Epithelial cell of esophagus (primary cell): ENCODE results near the gene ATG2A.

Source experiments
- DNase-seq: peaks from one replicate; pipeline ENCODE4 v3.0.0; 2010; ENCODE audit warnings: low read depth
- H3K4me3 ChIP-seq: 2 replicates; pipeline ENCODE4 v1.5.1; 2011; ENCODE audit warnings: mild to moderate bottlenecking, low read length, control low read depth
- TF ChIP-seq, protein P1 (sequence below): IDR thresholded peaks from 2 replicates; pipeline ENCODE4 v1.5.1; 2011; ENCODE audit warnings: low read depth, mild to moderate bottlenecking, low read length, control low read depth, inconsistent platforms; ENCODE audit not compliant: insufficient read depth; ENCODE audit errors: missing control alignments

Gene ATG2A

DNA sequence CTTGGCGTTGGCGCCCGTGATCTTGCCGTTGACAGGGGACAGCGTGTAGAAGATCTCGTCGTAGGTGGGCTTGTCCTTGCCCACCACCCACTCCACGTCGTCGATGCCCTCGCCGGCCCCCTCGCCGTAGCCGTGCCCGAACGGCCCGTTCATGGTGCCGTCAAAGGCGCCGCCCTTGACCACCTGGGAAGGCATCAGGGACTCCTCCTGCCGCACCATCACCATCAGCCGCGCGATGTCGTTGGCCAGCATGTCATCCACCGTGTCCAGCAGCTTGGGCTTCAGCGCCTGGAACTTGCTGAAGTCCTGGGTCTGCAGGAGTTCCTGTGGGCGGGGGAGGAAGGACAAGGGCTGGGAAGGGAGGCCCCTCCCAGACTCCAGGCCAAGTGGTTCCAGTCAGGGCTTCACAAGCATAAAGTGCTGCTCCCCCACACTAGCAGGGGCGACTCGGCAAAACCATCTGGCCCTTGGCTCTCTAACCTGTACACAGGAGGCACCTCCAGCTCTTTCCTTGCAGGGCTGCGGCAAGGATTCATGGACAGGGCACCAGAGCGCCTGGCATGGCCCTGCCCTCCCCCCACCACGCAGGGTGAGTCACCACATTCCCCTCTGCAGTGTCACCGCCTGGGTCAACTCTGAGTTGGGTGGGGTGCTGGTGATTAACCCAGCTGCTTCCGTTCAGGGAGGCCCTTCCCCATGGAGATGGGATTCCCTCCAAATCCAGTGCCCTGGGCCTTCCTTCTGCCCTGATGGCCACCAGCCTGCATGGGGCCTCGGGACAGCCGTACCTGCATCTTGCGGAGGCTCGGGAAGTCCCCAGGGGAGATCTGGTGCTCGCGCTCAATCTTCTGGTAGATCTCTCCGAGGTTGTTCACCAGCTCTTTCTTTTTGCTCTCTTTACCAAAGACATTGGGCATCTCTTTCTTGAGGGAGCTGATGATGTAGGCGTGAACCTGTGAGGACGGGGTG lies 62.2 kb downstream of the ATG2A start:
- DNase-seq = peak; percentile 97
- TF ChIP-seq, protein P1, sequence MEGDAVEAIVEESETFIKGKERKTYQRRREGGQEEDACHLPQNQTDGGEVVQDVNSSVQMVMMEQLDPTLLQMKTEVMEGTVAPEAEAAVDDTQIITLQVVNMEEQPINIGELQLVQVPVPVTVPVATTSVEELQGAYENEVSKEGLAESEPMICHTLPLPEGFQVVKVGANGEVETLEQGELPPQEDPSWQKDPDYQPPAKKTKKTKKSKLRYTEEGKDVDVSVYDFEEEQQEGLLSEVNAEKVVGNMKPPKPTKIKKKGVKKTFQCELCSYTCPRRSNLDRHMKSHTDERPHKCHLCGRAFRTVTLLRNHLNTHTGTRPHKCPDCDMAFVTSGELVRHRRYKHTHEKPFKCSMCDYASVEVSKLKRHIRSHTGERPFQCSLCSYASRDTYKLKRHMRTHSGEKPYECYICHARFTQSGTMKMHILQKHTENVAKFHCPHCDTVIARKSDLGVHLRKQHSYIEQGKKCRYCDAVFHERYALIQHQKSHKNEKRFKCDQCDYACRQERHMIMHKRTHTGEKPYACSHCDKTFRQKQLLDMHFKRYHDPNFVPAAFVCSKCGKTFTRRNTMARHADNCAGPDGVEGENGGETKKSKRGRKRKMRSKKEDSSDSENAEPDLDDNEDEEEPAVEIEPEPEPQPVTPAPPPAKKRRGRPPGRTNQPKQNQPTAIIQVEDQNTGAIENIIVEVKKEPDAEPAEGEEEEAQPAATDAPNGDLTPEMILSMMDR = no peak
- no peak overlapping the region for H3K4me3 ChIP-seq

DNA sequence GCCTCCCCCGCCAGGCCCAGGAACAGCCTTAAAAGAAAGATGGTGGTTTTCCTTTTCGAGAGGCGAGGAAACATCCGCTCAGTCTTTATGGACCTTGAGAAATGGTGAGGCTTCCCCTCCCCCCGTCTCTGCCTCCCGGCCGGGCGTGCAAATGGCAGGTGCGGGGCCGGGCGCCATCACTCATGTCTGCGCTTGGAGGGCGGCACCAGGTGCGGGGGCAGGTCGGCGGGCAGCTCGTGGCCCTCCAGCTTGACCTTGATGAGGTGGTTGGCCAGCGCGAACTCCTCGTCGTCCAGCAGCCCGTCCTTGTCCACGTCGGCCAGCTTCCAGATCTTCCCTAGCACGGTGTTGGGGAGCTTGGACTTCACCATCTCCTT lies 62.9 kb downstream of the ATG2A start:
- H3K4me3 ChIP-seq = no peak overlapping the region
- no peak for DNase-seq
- TF ChIP-seq, protein P1 = no peak

DNA sequence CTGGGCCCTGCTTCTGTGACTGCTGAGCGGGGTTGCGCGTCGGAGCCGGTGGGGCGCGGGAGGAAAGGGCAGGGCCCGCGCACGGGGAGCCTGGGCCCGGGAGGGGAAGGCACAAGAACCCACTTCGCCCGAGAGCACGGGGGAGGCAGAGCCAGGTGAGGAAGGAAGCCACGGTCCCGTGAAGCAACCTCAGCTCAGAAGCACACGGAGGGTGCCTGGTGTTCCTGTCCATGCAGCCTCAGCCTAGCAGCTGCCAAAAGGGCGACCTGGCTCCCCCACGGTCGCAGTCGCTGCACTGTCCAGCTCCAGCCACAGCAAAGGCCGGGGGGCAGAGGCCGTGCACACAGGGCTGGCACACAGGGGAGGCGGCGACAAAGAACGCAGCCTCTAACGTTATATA lies 63.3 kb downstream of the ATG2A start:
- DNase-seq = no peak

DNA sequence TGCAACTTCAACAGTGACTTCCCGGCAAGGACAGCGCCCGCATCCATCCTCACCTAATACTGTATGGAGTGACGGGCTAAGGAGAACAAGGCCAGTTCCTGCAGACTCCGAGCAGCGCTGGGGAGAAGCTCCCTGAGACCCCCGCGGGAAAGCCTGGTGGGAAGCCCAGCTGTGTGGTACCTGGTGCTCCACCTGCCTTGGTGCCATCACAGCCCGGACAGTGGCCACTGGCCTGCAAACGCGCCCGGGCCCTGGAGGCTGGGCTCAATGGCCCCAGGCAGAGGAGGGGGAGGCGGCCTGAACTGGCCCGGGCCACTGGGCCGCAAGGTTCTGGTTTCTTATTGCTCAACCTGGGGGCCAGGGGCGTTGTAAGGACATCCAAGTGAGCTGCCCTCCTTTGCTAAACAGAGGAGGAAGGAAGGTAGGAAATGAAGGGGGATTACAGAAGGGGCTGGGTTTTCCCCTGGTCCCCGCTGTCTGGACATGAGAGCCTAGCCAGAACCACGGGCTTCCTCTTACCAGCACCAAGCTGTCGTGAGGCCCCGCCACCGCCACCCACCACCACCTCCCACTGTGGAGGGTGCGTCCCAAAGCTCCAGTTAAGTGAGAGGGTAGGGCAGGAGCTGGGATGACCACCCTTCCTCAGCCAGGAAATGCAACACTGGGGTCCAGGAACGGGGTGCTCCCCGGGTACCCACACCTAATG lies 64.1 kb downstream of the ATG2A start:
- no peak overlapping the region for H3K4me3 ChIP-seq
- TF ChIP-seq, protein P1 = no peak
- no peak for DNase-seq

More for the DNA sequence above, 63.3 kb downstream of the ATG2A start:
- no peak overlapping the region for H3K4me3 ChIP-seq
- TF ChIP-seq, protein P1 = no peak

DNA sequence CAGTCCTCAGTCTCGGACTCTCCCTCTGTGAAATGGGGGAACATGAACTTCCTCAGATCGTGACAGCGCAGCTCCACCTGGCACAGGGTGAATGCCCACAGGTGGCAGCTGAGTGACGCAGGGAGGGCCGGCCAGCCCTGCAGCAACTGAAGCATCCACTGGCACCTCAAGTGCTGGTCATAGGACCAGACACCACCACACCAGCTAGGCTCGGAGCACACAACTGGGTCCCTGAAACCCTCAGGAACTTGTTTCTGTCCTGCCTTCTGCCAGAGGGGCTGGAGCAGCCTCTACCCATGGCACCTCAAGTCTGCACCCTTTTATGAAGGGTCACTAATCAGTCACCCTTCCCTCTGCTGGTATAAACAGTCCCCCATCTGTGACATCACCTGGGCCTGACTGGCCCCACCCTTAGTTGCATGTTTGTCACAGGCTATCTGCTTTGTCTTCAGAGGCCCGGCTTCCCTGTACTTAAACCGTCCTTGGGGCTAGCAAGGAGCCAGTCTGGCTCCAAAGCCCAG lies 65.1 kb downstream of the ATG2A start:
- no peak overlapping the region for H3K4me3 ChIP-seq
- TF ChIP-seq, protein P1 = no peak
- DNase-seq = no peak

DNA sequence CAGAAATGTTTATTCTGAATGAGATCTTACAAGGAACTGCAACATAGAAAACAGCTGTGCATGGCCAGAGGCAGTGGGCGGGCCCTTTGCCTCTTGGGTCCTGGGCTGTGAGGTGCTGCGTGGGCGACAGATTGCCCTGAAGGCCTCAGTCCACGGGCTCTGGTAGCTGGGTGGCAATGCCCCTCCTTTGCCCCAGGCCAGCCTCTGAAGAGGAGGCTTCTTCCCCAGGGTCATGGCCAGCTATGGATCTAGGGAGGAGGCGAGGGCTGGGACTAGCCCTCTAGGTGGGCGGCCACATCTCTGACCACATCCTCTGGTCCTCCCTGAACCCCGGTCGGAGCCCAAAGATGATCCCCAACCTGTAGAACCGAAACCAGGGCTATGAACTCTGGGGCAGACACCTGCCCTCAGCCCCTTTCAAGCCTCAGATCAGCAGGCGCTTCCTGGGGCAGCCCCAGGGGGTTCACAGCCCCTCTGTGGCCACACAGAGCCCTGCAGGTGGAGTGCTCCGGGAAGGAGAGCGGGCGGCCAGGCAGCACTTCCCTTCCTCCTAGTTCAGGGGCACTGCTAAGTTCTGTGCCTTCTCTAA lies 65.9 kb downstream of the ATG2A start:
- TF ChIP-seq, protein P1 = no peak
- H3K4me3 ChIP-seq = no peak overlapping the region
- DNase-seq = peak; percentile 35
